ENCODE measurements around the gene SLC24A1.

DNA sequence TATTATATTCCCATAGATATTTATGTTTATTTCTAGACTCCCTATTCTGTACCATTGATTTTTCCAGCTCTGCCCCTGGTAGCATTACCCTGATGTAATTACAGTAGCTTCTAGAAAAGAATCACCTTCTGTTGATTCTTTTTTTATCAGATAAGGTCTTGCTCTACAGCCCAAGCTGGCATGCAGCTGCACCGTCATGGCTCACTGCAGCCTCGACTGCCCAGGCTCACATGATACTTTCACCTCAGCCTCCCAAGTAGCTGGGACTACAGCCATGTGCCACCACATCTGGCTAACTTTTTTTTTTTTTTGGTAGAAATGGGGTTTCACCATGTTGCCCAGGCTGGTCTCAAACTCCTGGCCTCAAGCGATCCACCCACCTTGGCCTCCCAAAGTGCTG lies 41.8 kb downstream of the SLC24A1 start:
- TF ChIP-seq, protein P1, sequence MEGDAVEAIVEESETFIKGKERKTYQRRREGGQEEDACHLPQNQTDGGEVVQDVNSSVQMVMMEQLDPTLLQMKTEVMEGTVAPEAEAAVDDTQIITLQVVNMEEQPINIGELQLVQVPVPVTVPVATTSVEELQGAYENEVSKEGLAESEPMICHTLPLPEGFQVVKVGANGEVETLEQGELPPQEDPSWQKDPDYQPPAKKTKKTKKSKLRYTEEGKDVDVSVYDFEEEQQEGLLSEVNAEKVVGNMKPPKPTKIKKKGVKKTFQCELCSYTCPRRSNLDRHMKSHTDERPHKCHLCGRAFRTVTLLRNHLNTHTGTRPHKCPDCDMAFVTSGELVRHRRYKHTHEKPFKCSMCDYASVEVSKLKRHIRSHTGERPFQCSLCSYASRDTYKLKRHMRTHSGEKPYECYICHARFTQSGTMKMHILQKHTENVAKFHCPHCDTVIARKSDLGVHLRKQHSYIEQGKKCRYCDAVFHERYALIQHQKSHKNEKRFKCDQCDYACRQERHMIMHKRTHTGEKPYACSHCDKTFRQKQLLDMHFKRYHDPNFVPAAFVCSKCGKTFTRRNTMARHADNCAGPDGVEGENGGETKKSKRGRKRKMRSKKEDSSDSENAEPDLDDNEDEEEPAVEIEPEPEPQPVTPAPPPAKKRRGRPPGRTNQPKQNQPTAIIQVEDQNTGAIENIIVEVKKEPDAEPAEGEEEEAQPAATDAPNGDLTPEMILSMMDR (IDR thresholded peaks at IDR 0.05), result no peak
- no peak for TF ChIP-seq POLR2A (IDR thresholded peaks at IDR 0.05)

All from adrenal gland (tissue), 5 donors.